Keratinocyte (primary cell): Measurements from ENCODE around the gene EPAS1.

Experiments used
- CTCF ChIP-seq, 3 experiments: IDR thresholded peaks in 1 of 3; conservative IDR thresholded peaks in 1 of 3; optimal IDR thresholded peaks in 1 of 3; 2 replicates in 2 of 3; 3 replicates in 1 of 3; pipeline versions ENCODE3 to v1.5.1; 2011; ENCODE audit warnings: low read length in 3 of 3, mild to moderate bottlenecking in 3 of 3, moderate library complexity in 2 of 3, control low read depth in 1 of 3, inconsistent platforms in 1 of 3; ENCODE audit not compliant: insufficient read depth in 2 of 3; ENCODE audit errors: extremely low read depth in 1 of 3
- EZH2 ChIP-seq: IDR thresholded peaks from one replicate; pipeline ENCODE4 v1.6.1; 2012; ENCODE audit warnings: inconsistent platforms, mild to moderate bottlenecking, low read length, moderate library complexity

GRCh38 chr2:46394649-46395510 lies 97.7 kb downstream of the EPAS1 start:
- TF ChIP-seq CTCF (optimal IDR thresholded peaks at IDR 0.05 in 1 of 3, IDR thresholded peaks at IDR 0.05 in 1 of 3, conservative IDR thresholded peaks at IDR 0.05 in 1 of 3; ENCODE audit: extremely low read depth in 1 of 3, insufficient read depth in 2 of 3, low read length in 3 of 3) = no peak
- TF ChIP-seq EZH2 = no peak
